Measurements from ENCODE around the gene GBX1.

Gene GBX1

DNA sequence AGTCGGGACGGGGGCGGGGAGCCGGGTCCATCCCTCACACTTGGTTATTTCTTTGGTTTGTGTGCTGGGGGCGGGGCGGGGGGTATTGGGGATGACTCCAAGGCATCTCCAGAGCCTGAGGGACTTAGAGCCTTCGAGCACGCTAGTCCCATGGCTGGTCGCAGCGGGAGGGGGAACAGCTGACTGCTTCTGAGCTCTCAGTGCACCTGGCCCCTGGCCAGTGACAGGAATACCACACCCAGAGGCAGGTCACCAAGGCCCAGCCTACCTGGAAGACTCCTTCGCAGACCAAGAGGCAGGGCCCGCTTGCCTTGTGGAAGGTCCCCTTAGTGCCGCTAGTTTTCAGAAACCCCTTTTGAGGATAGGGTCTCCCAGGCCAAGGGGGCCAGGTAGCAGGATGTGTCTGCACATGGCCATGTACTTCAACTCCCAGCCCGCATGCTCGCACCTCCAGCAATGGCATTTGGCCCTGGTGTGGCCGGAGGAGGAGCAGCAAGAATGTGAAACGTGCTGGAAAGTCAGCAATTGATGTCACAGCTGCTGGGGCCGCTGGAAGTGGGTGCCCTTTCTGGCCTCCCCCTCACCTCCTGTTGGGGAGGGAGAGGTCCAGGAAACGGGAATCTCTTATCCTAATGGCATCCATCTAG is 40.9 kb downstream of the GBX1 start:
- DNase-seq (ENCODE audit: low read depth), result no peak

DNA sequence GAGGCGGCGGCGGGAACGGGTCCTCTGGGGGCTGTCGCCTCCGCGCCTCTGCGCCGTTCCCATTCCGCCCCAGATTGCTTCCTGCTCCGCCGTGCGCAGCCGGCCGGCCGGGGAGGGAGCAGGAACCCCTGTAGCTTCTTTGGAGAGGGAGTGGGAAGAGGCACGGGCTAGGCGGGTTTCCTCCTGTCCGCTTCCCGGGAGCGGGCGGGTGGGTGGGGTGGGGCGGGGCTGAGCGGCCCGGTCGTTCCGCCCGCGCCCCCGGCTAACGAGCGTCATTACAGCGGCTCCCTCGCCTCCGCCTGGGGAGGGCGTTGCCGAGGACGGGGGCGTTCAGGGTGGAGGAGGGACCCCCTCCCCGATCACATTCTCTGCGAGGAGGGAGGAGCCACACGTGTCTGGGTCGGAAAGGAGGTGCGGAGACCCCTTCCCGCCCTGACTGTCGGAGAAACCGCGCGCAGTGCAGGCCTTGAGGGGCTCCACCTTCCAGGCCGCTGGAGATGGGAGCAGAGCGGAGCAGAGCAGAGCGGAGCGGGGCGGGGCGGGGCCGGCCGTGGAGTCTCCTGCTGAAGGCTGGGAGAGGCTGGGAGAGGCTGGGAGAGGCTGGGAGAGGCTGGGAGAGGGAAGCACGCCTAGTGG is 41.5 kb downstream of the GBX1 start:
- DNase-seq (ENCODE audit: low read depth), result no peak

DNA sequence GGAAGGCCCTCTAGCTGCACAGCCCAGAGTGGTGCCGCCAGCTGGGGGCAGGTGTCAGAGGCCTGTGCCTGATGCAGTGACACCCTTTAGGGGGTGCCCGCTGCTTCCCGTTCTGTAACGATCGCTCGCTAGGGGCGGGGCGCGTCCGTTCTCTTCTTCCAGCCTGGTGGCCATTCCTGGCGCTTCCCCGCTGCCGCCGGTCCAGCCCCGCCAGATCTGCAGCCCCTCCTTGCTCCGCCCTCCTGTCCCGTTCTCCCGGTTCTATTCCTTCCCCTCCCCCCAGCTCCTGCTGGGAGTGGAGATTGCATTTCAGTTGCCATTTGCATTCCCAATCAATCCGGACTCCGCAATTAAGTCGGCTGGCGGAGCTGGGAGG is 42.0 kb downstream of the GBX1 start:
- no peak for DNase-seq (ENCODE audit: low read depth)

DNA sequence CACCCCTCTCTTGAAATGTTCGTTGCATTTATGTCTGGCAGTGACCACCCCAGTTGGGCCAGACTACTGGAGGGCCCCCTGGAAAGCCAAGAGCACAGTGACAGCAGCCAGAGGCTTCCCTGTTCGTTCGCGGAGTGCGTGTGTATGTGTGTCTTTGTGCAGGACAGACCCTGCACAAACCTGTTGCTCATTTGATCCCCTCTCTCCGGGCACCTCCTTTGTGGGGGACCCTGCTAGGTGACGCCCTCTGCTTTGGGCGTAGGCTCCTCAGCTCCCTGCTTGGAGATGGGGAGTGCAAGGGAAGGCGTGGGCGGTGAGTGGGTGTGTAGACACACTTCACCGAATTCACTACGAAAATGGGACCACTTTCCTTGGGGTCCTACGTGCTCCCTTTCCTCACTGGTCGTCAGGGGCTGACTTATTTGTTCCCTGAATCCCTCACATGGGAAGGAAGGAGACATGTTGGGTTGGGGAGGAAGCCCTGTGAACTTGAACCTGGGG is 42.5 kb downstream of the GBX1 start:
- no peak for DNase-seq (ENCODE audit: low read depth)

DNA sequence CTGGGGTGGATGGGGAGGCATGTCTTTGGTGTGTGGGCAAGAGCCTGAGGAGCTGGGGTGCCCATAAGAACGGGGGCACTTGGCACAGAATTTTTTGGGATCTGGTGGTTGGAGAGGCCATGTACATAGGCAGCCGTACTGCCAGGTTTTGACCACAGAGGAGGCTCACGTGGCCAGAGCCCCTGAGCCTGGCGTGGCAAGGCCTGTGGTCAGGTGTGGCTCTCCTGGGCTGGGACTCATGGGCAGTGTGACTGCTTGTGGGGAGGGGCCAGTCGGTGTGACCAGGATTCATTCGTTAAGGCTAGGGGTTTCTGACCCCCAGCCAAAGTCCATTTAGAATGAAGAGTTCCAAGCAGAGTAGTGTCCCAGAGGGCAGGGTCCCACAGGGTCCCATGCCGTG is 43.0 kb downstream of the GBX1 start:
- no peak for DNase-seq (ENCODE audit: low read depth)

DNA sequence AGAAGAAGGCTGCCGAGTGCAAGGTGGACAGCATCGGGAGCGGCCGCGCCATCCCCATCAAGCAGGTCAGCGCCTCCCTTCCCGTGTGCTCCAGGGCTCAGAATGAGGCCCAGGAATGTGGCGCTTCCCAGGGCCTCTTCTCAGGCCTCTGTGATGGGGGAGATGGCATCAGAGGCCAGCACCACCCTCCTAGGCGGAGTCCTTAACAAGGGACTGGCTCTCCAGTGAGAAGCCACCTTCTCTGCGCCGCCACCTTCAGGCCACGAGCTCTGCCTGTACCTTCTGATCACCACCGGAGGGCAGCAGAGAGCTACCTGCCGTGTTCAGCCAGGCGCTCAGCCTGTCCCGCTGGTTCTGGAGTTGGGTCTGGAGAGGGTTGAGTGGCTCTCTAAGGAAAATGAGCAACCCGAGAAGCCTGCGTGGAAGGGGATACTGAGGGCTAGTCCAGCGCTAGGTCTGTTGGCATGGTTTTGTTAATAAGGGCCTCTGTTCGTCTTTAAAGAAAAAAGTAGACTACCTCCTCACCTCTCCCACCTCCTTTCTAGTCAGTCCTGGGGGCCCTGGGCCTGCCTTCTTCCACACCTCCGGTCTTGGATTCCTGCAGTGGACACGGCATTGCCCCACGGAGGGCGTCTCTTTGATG is 43.6 kb downstream of the GBX1 start:
- peak; percentile 69 for DNase-seq (ENCODE audit: low read depth)

DNA sequence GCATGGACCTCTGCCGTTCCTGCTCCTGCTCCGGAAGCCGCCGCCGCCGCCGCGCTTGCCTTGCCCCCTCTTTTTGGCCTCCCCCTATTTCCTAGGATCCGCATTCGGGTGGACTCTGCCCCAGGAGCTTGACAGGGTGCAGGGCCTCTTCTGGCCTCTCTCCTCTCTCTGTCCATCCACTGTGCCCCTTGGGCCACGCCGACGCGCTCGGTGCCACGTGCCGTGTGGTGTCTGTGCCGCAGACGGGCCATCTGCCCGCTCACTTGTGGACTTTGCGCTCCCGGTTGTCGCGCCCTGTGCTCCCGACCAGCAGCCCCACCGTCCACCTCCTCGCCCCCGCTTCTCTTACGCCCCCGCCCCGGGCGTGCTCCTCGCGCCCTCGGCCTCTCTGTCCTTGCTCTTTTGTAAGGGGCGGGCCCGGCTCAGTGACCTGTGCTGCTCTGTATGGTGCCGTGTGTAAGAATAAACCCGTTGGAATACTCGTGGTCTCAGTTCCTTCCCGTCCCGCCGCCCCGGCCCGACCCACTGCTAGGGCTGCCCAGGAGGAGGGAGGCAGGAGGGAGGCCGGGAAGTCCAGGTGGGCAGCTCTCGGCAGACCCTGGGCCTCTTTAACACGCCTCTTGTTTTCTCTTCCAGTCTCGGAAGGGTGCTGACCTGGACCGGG is 44.2 kb downstream of the GBX1 start:
- DNase-seq (ENCODE audit: low read depth), result no peak

DNA sequence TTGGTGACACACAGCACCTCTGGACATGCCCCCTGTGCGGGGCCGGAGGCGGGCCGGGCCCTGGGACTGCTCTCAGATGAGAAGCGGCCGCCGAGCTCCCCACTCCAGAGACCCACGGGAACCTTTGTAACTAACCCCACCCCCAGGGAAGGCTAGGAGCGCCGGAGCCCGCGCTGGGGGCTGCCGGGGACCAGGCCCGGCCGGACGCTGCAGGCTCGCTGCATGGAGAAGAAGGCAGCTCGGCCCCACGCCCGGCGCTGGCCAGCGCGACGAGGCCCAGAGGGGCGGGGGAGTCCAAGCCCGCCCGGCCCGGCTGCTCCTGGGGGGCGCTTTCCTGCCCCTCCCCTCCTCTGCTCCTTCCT is 44.7 kb downstream of the GBX1 start:
- no peak for DNase-seq (ENCODE audit: low read depth)

DNA sequence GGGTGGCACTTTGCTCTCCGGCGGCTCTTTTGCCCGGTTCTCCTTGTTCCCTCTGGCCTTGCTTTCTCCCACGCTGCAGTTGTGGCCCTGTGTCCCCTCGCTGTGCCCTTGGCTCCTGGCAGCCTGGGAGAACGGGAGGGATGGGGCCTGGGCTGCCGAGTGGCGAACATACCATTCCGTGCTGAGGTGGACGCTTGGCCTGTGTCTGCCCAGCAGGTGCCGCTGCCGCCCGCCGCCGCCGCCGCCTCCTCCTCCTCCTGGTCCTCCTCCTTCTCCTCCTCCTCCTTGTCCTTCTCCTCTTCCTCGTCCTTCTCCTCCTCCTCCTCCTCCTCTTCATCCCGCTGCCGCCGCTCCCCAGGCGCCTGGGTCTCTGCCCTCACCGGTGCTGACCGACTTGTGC is 45.2 kb downstream of the GBX1 start:
- no peak for DNase-seq (ENCODE audit: low read depth)

DNA sequence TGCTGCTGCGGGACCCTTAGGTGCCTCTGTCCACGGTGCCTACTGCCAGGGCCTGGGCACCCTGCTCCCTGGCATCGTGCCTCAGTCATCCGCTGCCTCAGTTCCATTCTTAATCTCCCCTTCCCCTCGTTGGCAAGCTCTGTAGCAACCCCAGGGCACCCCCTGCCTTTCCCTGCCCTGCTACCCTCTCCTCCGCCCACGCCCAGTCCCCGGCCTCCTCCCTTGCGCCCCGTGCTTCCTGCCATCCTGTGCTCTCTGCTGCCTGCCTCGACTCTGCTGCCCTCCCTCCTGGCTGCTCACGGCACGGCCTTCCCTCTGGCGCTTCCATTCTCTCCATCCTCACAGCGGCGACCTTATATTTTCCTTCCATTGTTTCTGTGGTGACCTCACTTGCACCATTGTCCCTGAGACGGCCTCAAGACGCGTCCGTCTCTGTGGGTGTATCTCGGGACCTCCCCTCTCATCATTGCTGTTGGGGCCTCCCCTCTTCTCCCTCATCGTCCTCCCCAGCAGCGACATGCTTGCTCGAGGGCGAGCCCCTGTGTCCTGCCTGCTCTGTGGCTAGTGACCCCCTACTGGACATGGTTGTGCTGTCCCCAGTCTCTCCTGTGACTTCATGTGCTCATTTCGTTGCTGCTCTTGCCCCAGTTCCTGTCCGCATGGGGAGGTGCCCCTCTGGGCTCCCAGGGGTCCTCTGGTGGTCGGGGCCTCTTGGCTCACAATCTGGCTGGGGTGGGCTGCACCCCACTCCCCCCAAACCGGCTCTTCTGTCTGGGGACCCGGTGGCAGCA is 45.9 kb downstream of the GBX1 start:
- DNase-seq (ENCODE audit: low read depth), result no peak

DNA sequence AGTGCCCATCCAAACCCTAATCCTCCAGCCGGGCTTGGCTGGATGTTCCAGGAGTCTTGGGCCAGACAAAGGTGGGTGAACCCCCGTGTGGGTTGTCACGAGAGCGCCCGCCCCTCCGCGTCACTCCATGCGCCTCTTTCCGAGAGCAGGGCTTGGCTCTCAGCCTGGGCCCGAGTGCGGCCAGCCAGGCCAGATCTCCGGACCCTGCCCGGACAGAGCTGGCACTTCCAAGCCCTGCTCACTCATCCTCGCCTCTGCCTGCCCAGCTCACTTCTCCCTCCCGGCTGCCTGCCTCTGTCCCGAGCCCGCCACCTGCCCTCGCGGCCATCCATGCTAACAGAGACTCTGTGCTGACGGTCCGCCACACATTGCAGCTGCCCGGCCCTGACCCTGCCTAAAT is 46.6 kb downstream of the GBX1 start:
- no peak for DNase-seq (ENCODE audit: low read depth)

DNA sequence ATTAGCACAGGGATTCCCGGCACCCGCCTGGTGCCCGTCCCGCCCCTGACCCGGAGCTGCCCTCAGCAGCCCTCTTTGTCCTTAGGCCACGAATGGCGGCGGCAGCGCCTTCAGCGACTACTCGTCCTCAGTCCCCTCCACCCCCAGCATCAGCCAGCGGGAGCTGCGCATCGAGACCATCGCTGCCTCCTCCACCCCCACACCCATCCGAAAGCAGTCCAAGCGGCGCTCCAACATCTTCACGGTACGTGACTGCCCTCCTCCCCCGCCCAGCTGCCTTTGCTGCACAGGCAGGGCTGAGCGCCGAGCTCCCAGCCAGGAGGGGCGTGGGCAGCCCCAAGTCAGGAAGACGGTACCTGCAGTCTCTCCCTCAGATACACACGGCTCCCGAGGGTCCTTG is 47.6 kb downstream of the GBX1 start:
- no peak for DNase-seq (ENCODE audit: low read depth)

DNA sequence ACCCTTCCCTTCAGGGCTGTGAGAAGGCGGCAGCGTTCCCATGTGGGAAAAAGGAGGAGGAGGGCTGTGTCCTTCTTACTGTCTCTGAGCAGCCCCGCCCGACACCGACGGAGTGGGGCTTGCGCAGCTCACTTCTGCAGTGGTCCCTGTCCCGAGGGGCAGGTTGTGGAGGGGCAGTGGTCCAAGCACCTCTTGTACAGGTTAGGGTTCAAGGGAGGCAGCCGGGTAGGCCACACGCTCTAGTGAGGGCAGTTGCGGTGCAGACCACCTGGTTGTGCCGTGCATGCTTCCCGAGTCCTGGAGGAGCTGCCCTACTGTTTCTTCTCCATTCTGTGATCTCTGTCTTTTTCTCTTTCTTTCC is 48.5 kb downstream of the GBX1 start:
- no peak for DNase-seq (ENCODE audit: low read depth)

DNA sequence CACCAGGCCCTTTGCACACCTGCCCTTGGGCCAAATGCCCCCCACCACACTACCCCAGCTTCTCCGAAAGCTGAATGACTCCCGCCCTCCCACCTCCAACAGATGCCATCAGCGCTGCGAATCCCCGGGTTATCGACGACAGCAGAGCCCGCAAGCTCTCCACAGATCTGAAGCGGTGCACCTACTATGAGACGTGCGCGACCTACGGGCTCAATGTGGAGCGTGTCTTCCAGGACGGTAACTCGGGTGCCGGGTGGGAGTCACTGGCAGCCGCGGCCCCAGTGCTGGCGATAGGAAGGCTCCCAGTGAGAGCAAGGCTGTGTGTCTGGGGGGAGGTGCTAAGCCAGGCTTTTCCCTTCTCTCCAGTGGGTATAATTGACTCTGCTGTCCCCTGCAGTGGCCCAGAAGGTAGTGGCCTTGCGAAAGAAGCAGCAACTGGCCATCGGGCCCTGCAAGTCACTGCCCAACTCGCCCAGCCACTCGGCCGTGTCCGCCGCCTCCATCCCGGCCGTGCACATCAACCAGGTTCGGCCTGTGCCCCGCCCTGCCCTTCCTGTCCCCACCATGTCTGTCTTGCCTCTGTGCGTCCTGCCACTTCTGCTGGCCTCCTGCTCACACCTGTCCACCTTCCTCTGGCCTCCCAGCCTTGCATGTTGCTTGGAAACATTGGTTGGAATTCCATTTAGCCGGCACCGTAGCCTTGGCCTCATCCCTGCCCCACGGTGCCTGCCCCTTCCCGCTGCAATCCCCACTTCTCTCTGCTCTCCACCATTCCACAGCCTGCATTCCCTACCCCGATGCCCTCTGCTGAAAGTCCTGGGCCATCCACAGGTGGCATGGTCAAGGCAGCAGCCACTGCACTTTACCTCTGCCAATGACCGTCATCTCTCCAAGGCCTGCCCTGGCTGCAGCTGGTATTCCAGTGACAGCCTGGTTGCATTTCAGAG is 49.1 kb downstream of the GBX1 start:
- no peak for DNase-seq (ENCODE audit: low read depth)

DNA sequence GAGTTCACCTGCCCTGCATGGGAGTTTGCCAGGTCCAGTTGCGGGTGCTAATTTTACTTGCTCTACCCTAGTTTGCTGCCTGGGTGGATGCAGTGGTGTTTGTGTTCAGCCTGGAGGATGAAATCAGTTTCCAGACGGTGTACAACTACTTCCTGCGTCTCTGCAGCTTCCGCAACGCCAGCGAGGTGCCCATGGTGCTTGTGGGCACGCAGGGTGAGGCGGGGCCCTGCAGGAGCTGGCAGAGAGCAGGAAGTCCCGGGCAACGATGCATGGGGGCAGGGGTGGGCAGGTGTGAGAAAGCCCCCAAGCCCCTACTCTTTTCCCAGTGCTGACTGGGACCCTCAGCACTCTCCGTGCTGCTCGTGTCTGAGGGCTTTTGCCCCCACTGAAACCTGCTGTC is 49.9 kb downstream of the GBX1 start:
- DNase-seq (ENCODE audit: low read depth), result no peak

DNA sequence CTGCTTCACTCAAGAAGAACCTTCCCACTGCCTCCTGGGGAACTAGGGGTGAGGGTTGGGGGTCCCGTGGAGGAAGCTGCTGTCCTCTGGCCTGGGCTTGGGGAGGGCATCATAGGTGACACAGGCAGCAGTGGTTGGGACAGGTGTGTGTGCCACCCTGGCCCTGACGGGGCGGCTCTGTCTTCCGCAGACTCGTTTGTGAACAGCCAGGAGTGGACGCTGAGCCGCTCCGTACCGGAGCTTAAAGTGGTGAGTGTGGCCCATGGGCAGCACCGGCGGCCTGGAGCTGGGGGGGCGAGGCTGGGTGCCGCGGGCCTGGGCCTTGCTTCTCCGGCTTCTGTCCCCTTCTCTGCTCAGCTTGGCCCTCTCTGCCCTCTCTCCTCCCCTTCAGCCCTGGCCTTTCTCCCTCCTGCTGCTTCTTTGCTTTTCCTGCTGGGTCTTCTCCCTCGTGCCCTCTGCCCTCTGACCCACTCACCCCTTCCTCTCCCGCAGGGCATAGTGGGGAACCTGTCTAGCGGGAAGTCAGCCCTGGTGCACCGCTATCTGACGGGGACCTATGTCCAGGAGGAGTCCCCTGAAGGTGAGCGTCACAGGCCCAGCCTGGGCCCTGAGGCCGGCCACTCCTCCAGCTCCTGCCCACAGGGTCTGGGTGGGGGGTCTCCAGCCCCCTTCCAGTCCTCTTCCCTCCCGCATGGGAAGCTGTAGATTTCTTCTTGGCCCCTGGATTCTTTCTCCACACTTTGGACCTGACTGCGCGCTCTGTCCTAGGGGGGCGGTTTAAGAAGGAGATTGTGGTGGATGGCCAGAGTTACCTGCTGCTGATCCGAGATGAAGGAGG is 50.7 kb downstream of the GBX1 start:
- no peak for DNase-seq (ENCODE audit: low read depth)

DNA sequence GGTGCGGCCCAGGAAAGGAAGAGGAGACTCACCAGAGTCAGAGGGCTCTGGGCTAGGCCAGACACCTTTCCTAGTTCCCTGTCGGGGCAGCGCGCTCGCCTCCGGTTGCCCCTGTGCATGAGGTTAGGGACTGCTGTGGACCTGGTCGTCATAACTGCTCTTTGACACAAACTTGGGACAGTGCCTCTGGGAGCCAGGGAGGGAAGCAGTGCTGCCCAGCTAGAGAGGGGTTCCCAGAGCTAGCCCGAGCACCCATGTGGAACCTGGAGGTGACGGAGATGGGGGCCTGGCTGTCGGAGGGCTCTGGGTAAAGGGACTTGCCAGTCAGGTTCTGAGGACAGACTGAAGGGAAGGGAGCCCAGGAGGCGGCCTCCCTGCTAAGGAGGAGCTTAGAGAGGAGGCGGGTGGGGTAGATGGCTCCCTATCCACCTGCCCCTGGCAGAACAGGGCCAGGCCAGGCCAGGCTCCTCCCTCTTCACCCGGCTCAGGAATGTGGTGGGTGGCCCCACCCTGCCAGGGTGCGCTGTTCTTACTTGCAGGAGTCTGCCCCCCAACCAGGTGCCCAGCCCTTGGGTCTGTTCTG is 51.6 kb downstream of the GBX1 start:
- no peak for DNase-seq (ENCODE audit: low read depth)

DNA sequence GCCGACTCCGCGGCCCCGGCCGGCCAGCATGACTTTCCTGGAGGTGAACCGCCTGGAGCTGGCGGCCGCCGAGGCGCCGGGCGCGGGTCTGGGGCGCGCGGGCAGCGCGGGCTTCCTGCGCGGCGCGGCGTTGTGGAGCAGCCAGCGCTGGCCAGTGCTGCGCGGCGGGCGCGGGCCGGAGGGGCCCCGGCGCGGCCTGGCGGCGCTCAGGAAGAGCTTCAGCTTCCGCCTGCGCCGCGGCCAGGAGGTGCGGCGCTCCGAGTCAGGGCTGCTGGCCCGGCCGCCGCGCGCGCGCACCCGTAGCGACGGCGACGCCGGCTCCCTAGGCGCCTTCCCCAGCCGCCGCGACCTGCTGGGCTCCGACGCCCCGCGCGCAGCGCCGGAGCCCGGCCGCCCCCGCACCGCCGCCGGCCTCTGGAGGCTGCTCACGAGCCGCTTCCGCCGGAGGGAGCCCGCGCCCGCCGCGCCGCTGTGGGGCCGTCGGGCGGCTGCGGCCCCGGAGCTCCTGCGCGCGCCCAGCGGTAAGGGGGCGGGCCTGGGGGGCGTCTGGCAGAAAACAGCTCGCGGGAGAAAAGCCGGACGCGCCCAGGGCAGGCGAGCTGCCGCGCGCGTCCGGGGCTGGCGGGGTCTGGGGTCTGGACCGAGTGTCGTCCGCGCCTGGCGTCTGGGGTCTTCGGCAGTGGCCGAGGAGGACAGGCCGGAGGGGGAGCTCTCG is 52.2 kb downstream of the GBX1 start:
- DNase-seq (ENCODE audit: low read depth), result no peak
